Karpas-422 (cell line): ENCODE data around the gene ZNF433. TPM values are rescaled to one million over a fixed set of nuclear protein-coding genes. Genes with fewer than 3 reads are reported as not detected.

Source experiments
- small RNA-seq: library from RNA; depleted of rRNA; stranded (forward); fragments of <200 nt; gene quantifications from one replicate; pipeline ENCODE3, GENCODE V24; 2014
- total RNA-seq: library from RNA; depleted of rRNA; stranded (reverse); fragments of >200 nt; shearing (Covaris generic); gene quantifications from 2 replicates; pipeline ENCODE4 v1.2.3, GENCODE V29; 2014; ENCODE audit warnings: low replicate concordance; rRNA removed

The ZNF433 gene
- total RNA-seq, 1 experiment from 2014 or later: 6.0 TPM

Small RNAs within 50 kb of the gene (small RNA-seq; reads per million reads assigned to genes)
- gene RNA5SP464 (not detected), gene RNA5SP465 (not detected), gene RNA5SP466 (not detected)

Other genes starting within 250 kb of the ZNF433 start
- gene ZNF491, start 237.2 kb downstream of the ZNF433 start, total RNA-seq: 2.2 and 3.1 TPM in 2 replicates
- gene ZNF440, start 221.4 kb downstream of the ZNF433 start, total RNA-seq: 19.2 and 19.6 TPM in 2 replicates
- 16.5 and 19.4 TPM in 2 replicates for gene ZNF439, start 187.0 kb downstream of the ZNF433 start, total RNA-seq
- 6.6 and 12.9 TPM in 2 replicates for gene ZNF69, start 147.9 kb downstream of the ZNF433 start, total RNA-seq
- 15.8 and 29.9 TPM in 2 replicates for gene ZNF700, start 110.6 kb downstream of the ZNF433 start, total RNA-seq
- gene ZNF763, start 70.6 kb downstream of the ZNF433 start, total RNA-seq: 3.2 and 9.2 TPM in 2 replicates
- 0.71 and 0.79 TPM in 2 replicates for gene ZNF878, start 17.3 kb upstream of the ZNF433 start, total RNA-seq
- gene ZNF844, start 29.1 kb upstream of the ZNF433 start, total RNA-seq: 7.0 and 11.7 TPM in 2 replicates
- gene ZNF20, start 104.7 kb upstream of the ZNF433 start, total RNA-seq: 6.2 and 10.0 TPM in 2 replicates
- 3.9 and 9.7 TPM in 2 replicates for gene ZNF625, start 121.1 kb upstream of the ZNF433 start, total RNA-seq
- gene ZNF136, start 127.4 kb upstream of the ZNF433 start, total RNA-seq: 10.1 and 11.1 TPM in 2 replicates